Epithelial cell of proximal tubule (primary cell): ENCODE results near the gene RPN2. TPM values are rescaled to one million over a fixed set of nuclear protein-coding genes. Genes with fewer than 3 reads are reported as not detected.

Experiments used
- DNase-seq: peaks from one replicate; pipeline ENCODE4 v3.0.0-alpha.2; 2011; ENCODE audit warnings: low read depth
- H3K4me3 ChIP-seq: 2 replicates; pipeline ENCODE4 v1.5.1; 2011; ENCODE audit warnings: low read depth, mild to moderate bottlenecking, low read length
- total RNA-seq: library from RNA; depleted of rRNA; stranded (reverse); fragments of >200 nt; gene quantifications from 2 replicates; pipeline ENCODE4 v1.2.3, GENCODE V29; 2015
- TF ChIP-seq, protein P1 (sequence below): conservative IDR thresholded peaks from 2 replicates; pipeline ENCODE4 v1.5.1; 2012; ENCODE audit warnings: low read depth, mild to moderate bottlenecking, low read length

The RPN2 gene
- total RNA-seq, 1 donor from 2014 or later, result 165 TPM

DNA sequence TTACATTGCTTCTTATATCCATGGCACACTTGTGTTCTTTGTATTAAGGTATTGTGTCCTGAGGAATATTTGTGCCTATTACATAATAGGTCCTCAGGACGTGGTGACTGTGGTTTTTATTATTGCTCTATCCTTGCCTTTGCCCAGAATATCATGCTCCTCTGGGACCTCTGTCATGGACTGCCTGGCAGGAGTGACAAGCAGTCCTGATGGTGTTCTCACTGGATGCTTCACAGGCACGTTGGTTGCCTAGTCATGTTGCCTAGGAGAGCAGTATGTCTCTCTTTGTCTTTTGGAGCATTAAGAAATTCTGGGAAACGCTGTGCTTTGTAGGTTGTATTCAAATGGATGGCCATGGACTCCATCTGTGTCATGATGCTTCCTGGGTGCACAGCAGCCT, 24.9 kb downstream of the RPN2 start:
- DNase-seq, result no peak
- no peak overlapping the region for H3K4me3 ChIP-seq
- TF ChIP-seq, protein P1, sequence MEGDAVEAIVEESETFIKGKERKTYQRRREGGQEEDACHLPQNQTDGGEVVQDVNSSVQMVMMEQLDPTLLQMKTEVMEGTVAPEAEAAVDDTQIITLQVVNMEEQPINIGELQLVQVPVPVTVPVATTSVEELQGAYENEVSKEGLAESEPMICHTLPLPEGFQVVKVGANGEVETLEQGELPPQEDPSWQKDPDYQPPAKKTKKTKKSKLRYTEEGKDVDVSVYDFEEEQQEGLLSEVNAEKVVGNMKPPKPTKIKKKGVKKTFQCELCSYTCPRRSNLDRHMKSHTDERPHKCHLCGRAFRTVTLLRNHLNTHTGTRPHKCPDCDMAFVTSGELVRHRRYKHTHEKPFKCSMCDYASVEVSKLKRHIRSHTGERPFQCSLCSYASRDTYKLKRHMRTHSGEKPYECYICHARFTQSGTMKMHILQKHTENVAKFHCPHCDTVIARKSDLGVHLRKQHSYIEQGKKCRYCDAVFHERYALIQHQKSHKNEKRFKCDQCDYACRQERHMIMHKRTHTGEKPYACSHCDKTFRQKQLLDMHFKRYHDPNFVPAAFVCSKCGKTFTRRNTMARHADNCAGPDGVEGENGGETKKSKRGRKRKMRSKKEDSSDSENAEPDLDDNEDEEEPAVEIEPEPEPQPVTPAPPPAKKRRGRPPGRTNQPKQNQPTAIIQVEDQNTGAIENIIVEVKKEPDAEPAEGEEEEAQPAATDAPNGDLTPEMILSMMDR, result no peak

DNA sequence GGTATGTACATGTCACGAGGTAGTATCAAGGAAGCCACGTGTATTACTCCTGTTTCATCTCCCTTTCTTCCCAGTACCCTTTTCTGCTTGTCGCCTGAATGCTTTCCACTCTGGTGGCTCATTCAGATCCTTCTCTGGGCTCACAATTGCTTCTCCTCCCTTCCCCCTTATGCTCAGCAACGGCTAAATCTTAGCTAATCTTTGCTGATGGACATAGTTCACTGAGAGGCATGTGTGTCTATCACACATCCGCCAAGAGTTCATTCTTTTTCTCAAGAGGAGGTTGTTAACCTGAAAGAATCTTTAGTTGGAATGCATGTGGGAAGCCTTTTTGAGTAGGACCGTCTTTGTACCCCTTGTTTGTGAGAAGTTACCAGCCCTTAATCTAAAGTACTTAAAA, 26.0 kb downstream of the RPN2 start:
- TF ChIP-seq, protein P1, result no peak
- H3K4me3 ChIP-seq, result no peak overlapping the region
- DNase-seq, result no peak

DNA sequence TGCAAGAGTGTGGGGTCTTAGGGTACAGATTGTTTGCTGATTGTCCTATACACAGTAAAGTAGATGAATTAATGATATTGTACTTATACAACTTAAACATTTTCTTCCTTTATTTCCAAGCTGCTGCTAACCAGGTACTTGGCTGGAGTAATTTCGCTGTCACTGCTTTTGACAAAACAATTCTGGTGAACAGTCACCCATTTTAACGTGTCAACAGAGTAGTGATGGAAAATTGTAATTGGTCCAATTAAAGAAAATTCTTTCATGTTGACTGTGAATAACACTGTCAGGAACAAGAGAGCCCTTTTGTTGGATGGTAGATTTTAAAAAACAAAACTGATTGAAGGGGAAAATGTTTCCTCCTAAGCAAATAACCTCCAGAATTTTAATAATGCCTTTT, 26.7 kb downstream of the RPN2 start:
- TF ChIP-seq, protein P1, result no peak

DNA sequence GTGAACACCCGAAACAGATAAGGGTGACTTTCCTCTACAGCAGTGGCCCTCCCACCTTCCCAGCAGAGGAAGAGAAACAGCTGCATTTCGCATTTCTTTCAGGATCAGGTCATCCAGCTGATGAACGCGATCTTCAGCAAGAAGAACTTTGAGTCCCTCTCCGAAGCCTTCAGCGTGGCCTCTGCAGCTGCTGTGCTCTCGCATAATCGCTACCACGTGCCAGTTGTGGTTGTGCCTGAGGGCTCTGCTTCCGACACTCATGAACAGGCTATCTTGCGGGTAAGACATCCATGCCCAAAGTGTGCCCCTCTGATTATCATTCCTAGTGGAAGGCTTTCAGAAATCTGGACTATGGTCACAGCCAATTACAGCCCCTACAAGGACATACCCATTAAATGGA, 28.0 kb downstream of the RPN2 start:
- no peak overlapping the region for H3K4me3 ChIP-seq
- TF ChIP-seq, protein P1, result no peak
- no peak for DNase-seq

More for the DNA sequence above, 26.7 kb downstream of the RPN2 start:
- no peak overlapping the region for H3K4me3 ChIP-seq
- DNase-seq, result no peak

DNA sequence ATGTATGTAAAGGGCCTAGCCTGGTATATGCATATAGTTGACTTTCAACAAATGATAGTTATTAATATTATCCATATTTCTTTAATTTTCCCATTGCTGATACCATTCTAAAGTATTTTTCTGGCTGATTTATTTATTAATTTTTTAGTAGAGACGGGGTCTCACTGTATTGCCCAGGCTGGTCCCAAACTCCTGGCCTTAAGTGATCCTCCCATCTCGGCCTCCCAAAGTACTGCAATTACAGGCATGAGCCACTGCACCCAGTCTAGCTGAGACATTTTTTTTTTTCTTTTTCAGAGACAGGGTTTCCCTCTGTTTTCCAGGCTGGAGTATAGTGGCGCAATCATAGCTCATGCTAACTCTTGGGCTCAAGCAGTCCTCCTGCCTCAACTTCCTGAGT, 30.1 kb downstream of the RPN2 start:
- TF ChIP-seq, protein P1, result no peak
- no peak overlapping the region for H3K4me3 ChIP-seq
- no peak for DNase-seq

DNA sequence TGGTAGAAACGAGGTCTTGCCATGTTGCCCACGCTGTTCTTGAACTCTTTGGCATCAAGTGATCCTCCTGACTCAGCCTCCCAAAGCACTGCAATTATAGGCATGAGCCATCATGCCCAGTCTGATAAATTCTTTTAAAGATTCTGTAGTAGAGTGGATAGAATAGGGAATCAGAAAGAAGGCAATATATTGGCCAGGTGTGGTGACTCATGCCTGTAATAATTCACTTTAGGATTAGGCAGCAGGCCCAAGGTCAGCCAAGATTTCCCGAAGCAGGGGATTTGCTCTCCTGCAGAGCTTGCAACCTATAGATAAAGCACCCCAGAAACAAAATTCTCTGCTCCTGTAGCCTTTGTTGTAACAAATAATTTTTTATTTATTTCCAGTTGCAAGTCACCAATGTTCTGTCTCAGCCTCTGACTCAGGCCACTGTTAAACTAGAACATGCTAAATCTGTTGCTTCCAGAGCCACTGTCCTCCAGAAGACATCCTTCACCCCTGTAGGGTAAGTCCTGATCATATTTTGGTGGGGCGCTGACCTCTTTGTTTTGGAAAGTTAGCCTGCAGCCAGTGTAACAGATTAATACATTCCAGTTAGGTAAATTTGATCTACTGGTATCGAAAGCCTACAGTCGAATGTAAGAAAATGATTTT, 30.7 kb downstream of the RPN2 start:
- DNase-seq, result no peak
- H3K4me3 ChIP-seq, result no peak overlapping the region
- TF ChIP-seq, protein P1, result no peak

DNA sequence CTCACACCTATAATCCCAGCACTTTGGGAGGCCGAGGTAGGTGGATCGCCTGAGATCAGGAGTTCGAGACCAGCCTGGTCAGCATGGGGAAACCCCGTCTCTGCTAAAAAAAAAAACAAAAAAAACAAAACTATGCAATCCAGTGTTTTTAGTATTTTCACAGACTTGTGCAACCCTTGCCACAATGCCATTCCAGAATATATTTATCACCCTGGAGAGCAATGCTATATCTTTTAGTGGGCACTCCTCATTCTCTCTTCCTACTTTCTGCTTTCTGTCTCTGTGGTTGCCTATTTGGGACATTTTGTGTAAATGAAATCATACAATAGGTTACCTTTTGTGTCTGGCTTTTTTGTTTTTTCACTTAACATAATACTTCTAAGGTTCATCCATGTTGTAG, 39.3 kb downstream of the RPN2 start:
- TF ChIP-seq, protein P1, result no peak
- no peak overlapping the region for H3K4me3 ChIP-seq
- no peak for DNase-seq
